ENCODE results near the gene CTBP2.

GRCh38 chr10:125134483-125134848 is 25.9 kb downstream of the CTBP2 start:
- TF ChIP-seq, protein P1, sequence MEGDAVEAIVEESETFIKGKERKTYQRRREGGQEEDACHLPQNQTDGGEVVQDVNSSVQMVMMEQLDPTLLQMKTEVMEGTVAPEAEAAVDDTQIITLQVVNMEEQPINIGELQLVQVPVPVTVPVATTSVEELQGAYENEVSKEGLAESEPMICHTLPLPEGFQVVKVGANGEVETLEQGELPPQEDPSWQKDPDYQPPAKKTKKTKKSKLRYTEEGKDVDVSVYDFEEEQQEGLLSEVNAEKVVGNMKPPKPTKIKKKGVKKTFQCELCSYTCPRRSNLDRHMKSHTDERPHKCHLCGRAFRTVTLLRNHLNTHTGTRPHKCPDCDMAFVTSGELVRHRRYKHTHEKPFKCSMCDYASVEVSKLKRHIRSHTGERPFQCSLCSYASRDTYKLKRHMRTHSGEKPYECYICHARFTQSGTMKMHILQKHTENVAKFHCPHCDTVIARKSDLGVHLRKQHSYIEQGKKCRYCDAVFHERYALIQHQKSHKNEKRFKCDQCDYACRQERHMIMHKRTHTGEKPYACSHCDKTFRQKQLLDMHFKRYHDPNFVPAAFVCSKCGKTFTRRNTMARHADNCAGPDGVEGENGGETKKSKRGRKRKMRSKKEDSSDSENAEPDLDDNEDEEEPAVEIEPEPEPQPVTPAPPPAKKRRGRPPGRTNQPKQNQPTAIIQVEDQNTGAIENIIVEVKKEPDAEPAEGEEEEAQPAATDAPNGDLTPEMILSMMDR (IDR thresholded peaks at IDR 0.05): no peak
- no peak for TF ChIP-seq POLR2AphosphoS5 (IDR thresholded peaks at IDR 0.05)

Data from gastroesophageal sphincter (tissue), 3 donors.